ENCODE data around the gene NMRK2.

The NMRK2 gene

DNA sequence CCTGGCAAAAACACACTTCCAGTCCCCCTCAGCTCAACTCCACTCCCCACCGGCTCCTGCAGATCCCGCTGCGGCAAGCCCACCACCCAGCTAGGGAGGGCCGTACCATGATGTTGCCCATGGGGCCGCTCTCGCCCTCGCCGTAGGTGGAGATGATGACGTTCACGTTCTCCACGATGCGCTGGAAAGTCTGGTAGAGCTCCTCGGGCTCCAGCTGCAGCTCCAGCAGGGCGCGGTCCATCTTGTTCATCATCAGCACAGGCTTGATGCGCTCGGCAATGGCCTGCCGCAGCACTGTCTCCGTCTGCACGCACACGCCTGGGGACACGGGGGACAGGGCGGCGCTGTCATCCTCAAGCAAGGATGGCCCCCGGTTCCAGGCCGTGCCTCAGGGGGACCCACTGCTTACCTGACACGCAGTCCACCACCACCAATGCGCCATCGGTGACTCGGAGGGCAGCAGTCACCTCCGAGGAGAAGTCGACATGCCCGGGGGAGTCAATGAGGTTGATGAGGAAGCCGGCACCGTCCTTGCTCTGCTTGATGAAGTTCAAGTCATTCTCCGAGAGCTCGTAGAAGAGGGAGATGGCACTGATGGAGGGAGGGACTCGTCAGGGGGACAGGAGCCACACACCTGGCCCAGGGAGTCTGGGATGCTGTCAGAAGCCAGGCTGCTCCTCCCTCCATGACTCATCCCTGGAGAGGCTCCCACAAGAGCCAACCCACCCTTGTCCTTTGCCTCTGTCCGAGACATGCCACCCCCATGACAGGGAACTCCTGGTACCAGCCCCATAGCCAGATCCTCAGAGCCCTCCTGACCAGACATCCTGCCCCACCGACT is 50.1 kb downstream of the NMRK2 start:
- no peak for DNase-seq

DNA sequence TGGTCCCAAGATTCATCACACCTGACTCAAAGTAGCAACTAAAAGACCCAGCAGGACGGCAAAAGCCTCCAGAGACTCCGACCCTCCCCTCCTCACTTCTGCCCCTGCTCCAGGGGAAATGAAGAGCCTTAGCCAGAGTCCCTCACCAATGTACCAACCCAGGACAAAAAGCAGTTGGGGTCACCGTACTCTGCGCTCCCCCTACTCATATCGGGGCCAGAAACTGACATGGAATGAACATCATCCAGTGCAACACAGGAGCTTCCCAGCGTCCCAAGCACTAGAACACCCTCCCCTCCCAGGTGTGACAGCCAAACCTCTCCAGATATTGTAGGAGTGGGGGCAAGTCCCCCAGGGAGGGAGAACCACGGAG is 50.7 kb downstream of the NMRK2 start:
- no peak for DNase-seq

DNA sequence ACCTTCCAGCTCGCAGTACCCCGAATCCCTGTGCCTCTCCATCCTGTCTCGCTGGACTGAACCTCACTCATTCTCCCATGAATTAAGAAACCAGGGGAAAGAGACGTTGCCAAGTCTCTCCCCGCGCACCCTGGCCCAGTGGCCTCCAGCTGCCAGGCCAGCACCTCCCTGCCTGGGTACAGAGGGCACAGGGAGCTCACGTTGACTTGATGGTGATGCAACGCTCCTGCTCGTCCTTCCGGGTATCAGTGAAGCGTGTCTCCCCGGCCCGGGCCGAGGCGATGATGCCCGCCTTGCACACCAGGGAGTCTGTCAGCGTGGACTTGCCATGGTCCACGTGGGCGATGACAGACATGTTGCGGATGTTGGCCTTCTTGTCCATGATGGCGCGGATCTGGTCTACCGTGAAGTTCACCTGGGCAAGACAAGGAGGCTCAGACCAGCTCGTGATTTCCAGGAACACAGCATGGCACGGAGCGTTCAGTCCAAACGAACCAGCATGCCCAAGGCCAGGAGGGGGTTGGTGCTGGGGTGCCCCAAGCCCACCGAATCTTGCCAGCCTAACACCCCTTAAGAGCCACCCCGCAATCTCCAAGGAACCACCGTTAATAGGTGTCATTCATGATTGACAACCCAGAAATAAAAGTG is 51.2 kb downstream of the NMRK2 start:
- peak in 1 of 2 donors; percentile 37 for DNase-seq

DNA sequence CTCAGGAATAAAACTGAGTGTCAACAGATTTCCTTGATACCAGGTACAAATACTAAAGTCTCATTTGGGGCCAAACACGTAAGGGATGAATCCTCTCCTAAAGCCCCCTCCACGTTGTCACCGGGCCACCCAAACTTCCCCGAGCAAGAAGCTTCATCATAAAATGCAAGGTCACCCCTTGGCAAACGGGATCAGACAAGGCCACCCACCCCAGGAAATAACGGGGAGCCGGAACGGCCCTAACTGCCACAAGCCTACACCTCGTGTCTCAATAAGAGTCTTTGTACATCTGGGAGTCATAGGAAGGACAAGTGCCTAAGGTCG is 51.7 kb downstream of the NMRK2 start:
- no peak for DNase-seq

DNA sequence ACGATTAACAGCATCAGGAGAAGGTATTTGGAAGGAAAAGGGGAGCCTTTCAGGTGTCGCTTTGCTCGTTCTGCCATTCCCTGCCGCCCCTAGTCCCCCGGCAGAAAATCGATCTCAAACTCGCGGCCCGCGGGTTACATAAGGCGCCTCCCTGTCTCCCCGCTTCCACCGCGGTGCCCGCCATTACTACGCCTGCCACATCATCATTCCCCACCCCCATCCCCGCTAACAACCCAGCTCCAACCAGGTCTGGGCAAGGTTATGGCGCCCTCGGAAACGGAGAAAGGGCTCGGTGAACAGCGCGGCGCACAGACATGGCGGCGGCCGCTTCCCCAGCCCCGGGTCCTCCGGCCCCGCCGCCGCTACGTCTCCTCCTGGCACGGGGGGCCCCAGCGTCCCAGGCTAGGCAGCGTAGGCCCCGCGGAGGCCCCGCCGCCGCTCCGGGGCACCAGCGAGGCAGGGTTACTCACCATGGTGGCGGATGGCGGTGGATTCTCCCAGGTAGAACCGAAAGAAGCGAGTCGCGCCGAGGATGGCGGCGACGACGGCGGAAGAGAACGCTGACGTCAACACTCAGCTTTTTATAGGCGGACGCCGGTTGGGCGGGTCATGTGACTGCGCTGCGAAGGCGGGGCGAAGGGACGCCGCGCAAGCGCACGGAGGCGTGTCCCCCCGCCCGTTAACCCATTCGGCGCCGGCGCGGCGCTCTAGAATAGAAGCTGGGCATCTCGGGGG is 52.2 kb downstream of the NMRK2 start, which contains the start of gene EEF2:
EEF2 (minus strand) TSS at position 556 of the 735 bp plus-strand sequence; CDS start at position 473, 83 bp downstream.
- DNase-seq, result peak; percentile 91 to 93

DNA sequence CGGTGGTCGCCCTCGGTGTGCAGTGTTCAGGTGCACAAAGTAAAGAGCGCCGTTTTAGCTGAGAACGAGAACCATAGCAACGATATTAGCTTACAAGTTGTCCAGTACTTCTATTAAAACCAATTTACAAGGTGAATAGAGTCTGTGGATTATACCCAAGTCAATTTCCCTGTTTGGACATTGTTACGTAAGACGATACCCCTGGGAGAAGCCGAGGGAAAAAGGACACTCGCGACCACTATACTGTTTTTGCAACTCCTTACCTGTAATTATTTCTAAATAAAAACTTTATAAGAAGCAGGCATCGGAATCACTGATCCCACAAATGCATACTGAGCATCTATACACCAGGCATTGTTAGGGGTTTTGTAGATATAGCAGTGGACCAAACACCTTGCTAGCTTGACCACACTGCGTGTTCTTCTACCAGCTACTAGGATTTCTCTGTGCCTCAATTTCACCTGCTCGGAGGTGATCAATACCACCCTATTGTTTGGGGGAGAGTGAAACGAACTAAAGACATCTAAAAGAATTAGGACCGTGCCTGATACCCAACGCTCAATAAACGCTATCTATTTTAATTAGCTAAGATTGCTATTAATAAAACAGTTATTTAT is 52.9 kb downstream of the NMRK2 start:
- no peak for DNase-seq

DNA sequence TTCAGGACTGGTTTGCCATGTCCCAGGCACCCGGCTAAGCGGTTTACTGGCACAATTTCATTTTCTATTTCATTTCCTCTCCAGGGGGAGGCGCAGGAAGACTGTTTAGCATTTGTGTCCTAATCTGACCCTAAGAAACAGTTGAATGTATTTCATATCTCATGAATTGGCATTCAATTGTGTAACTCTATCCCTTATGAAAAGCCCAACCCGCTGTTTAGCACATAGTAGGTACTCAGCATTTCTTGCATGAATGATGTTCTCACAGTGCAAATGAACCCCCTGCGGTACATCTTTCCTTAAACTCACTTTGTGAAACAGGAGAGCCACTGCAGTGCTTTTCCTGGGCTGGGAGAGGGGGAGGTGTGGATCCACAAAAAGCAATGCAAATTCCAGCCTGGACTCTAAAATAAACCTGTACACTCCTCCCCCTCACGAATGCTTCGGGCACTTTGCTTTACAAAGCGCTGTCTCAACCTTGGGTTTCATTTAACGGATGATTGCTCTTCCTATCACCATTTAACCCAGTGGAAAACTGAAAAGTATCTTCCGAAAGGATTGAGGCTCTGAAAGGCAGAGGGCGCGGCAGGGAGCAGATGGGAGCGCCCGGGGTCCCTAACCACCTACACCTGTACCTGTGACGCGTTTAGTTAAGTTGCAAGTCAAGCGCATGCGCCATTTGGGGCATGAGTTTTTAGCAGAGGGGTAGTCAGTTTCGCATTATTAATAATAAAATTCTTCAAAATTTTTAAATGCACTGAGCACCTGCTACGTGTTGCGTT is 53.6 kb downstream of the NMRK2 start:
- DNase-seq, result peak; percentile 76 to 83

DNA sequence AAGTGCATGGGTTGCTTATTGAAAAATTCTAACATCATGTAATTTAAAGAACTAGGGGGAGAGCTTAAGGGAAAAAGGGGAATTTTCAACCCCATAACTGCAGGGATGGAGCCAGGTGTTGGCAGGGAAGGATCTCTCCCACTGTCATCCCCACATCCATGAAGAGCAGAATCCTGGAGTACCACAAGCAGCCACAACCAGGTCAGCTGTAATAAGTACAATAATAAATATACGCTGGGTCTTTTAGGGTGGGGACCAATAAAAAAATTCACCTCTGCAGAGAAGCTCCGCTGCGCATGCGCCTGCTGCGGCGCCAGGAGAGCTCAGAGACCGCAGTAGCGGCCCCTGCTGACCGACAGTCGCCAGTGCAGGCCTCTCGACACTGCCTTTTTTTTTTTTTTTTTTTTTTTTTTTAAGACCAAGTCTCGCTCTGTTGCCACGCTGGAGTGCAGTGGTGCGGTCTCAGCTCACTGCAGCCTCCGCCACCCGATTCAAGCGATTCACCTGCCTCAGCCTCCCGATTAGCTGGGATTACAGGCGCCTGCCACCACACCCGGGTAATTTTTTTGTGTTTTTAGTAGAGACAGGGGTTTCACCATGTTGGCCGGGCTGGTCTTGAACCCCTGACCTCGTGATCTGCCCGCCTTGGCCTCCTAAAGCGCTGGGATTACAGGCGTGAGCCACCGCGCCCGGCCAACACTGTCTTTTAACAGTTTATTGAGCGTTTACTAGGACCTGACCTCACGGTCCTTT is 54.9 kb downstream of the NMRK2 start:
- peak; percentile 92 to 93 for DNase-seq

DNA sequence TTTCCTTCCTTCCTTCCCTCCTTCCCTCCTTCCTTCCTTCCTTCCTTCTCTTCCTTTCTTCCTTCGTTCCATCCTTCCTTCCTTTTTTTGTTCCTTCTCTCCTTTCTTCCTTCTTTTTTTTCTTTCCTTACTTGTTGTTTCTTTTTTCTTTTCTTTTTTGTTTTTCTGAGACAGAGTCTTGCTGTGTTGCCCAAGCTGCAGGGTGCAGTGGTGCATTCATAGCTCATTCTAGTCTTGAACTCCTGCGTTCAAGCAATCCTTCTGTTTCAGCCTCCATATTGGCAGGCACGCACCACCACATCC is 57.9 kb downstream of the NMRK2 start:
- no peak for DNase-seq
